ENCODE results near the gene ACSF3.

Gene ACSF3

DNA sequence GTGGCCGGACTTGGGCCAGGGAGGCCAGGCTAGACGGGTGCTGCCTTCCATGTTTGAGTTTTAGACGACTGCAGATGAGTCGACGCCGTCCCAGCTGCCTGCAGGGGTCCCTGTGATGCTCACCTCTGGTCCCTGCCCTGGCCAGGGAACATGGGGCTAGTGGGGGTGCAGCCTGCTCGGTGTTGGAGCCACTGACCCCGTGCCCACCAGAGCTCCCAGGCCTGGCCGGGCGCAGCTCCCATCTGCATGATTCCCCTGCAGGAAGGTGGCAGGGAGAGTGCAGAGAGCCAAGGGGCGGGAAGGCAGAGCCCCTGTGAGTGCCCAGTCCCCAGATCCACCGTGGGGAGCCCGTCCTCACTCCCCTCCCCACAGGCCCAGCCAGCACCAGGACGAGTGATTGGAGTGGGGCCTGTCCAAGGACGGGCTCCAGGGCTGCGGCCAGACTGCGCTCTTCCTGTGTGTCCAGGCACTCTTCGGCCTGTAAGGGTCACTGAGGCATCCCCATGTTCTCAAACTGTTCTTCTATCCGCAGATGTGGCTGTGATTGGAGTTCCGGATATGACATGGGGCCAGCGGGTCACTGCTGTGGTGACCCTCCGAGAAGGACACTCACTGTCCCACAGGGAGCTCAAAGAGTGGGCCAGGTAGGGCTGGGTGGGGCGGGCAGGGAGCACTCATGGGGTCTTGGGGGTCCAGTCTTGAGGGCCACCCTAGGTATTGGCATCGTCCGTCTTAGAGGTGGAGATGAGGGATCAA is 51.9 kb downstream of the ACSF3 start:
- no peak for TF ChIP-seq ZNF70 (CRISPR knock-in tag; IDR thresholded peaks at IDR 0.05)
- no peak for TF ChIP-seq TCF4 (CRISPR knock-in tag; IDR thresholded peaks at IDR 0.05; ENCODE audit: borderline replicate concordance)
- no peak for TF ChIP-seq SNAI2 (CRISPR knock-in tag; IDR thresholded peaks at IDR 0.05)
- no peak for TF ChIP-seq BACH2 (CRISPR knock-in tag; IDR thresholded peaks at IDR 0.05; ENCODE audit: borderline replicate concordance)
- no peak for TF ChIP-seq ISL1 (CRISPR knock-in tag; IDR thresholded peaks at IDR 0.05)
- TF ChIP-seq ZFP30 (CRISPR knock-in tag; IDR thresholded peaks at IDR 0.05): no peak
- no peak for TF ChIP-seq ESRRG (CRISPR knock-in tag; IDR thresholded peaks at IDR 0.05)
- TF ChIP-seq ZNF565 (CRISPR knock-in tag; conservative IDR thresholded peaks at IDR 0.05; ENCODE audit: low read depth): no peak
- no peak for TF ChIP-seq OSR1 (CRISPR knock-in tag; IDR thresholded peaks at IDR 0.05)
- no peak for TF ChIP-seq ARNTL (CRISPR knock-in tag; IDR thresholded peaks at IDR 0.05; ENCODE audit: borderline replicate concordance, low read depth)
- TF ChIP-seq GLIS3 (CRISPR knock-in tag; IDR thresholded peaks at IDR 0.05): no peak

DNA sequence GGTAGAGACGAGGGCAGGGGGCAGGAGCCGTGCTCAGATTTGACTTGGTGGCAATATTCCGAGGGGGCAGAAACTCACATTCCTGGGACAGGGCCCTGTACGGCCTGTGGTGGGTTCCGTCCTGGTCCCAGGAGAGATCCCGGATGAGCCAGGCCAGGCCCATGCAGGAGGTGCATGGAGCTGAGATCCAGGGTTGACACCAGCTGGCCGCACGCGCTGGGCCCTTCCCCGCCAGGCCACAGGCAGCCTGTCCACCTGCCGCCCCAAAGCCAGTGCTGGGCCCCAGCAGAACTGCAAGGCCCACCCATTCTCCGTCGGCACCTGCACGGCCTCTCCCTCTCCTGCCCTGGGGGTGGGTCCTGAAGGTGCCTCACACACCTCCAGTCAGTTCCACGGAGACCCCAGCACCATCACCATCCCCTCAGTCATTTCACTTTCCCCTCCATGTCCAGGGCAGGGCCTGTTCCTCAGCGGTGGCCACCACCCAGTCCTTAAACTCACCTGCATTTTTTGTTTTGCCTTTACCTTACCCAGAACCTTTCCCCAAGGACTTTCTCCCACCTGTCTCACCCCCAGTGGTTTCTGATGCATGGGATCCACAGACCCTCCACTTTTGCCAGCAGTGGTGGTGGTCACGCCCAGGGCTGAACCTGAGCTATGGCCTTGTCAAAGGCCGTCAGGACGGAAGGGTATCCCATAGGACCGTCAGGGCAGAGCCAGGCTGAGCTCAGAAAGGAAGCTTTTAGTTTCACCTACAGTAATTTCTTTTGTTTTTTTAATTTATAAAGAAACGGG is 52.8 kb downstream of the ACSF3 start:
- no peak for ATAC-seq

More for the DNA sequence above, 51.9 kb downstream of the ACSF3 start:
- ATAC-seq: no peak

More for the DNA sequence above, 52.8 kb downstream of the ACSF3 start:
- no peak for TF ChIP-seq TOX (CRISPR knock-in tag; IDR thresholded peaks at IDR 0.05; ENCODE audit: borderline replicate concordance)
- no peak for TF ChIP-seq ZC3H10 (CRISPR knock-in tag; IDR thresholded peaks at IDR 0.05)
- TF ChIP-seq, protein P1, sequence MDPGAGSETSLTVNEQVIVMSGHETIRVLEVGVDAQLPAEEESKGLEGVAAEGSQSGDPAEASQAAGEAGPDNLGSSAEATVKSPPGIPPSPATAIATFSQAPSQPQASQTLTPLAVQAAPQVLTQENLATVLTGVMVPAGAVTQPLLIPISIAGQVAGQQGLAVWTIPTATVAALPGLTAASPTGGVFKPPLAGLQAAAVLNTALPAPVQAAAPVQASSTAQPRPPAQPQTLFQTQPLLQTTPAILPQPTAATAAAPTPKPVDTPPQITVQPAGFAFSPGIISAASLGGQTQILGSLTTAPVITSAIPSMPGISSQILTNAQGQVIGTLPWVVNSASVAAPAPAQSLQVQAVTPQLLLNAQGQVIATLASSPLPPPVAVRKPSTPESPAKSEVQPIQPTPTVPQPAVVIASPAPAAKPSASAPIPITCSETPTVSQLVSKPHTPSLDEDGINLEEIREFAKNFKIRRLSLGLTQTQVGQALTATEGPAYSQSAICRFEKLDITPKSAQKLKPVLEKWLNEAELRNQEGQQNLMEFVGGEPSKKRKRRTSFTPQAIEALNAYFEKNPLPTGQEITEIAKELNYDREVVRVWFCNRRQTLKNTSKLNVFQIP (CRISPR knock-in tag; IDR thresholded peaks at IDR 0.05; ENCODE audit: borderline replicate concordance, low read depth): no peak
- TF ChIP-seq, protein P2, sequence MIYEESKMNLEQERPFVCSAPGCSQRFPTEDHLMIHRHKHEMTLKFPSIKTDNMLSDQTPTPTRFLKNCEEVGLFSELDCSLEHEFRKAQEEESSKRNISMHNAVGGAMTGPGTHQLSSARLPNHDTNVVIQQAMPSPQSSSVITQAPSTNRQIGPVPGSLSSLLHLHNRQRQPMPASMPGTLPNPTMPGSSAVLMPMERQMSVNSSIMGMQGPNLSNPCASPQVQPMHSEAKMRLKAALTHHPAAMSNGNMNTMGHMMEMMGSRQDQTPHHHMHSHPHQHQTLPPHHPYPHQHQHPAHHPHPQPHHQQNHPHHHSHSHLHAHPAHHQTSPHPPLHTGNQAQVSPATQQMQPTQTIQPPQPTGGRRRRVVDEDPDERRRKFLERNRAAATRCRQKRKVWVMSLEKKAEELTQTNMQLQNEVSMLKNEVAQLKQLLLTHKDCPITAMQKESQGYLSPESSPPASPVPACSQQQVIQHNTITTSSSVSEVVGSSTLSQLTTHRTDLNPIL (CRISPR knock-in tag; IDR thresholded peaks at IDR 0.05; ENCODE audit: low read depth): no peak
- TF ChIP-seq, protein P3, sequence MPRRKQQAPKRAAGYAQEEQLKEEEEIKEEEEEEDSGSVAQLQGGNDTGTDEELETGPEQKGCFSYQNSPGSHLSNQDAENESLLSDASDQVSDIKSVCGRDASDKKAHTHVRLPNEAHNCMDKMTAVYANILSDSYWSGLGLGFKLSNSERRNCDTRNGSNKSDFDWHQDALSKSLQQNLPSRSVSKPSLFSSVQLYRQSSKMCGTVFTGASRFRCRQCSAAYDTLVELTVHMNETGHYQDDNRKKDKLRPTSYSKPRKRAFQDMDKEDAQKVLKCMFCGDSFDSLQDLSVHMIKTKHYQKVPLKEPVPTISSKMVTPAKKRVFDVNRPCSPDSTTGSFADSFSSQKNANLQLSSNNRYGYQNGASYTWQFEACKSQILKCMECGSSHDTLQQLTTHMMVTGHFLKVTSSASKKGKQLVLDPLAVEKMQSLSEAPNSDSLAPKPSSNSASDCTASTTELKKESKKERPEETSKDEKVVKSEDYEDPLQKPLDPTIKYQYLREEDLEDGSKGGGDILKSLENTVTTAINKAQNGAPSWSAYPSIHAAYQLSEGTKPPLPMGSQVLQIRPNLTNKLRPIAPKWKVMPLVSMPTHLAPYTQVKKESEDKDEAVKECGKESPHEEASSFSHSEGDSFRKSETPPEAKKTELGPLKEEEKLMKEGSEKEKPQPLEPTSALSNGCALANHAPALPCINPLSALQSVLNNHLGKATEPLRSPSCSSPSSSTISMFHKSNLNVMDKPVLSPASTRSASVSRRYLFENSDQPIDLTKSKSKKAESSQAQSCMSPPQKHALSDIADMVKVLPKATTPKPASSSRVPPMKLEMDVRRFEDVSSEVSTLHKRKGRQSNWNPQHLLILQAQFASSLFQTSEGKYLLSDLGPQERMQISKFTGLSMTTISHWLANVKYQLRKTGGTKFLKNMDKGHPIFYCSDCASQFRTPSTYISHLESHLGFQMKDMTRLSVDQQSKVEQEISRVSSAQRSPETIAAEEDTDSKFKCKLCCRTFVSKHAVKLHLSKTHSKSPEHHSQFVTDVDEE (CRISPR knock-in tag; IDR thresholded peaks at IDR 0.05): no peak
- TF ChIP-seq BACH2 (CRISPR knock-in tag; IDR thresholded peaks at IDR 0.05; ENCODE audit: borderline replicate concordance): no peak
- no peak for TF ChIP-seq ZFP30 (CRISPR knock-in tag; IDR thresholded peaks at IDR 0.05)
- TF ChIP-seq GLIS3 (CRISPR knock-in tag; IDR thresholded peaks at IDR 0.05): no peak
- TF ChIP-seq RARB (CRISPR knock-in tag; IDR thresholded peaks at IDR 0.05): no peak
- no peak for TF ChIP-seq ZNF8 (CRISPR knock-in tag; IDR thresholded peaks at IDR 0.05)
- TF ChIP-seq PPARA (CRISPR knock-in tag; IDR thresholded peaks at IDR 0.05; ENCODE audit: borderline replicate concordance): no peak
- TF ChIP-seq SNAI2 (CRISPR knock-in tag; IDR thresholded peaks at IDR 0.05): no peak
- TF ChIP-seq ZNF565 (CRISPR knock-in tag; conservative IDR thresholded peaks at IDR 0.05; ENCODE audit: low read depth): no peak
- TF ChIP-seq ISL1 (CRISPR knock-in tag; IDR thresholded peaks at IDR 0.05): no peak
- TF ChIP-seq, protein P4, sequence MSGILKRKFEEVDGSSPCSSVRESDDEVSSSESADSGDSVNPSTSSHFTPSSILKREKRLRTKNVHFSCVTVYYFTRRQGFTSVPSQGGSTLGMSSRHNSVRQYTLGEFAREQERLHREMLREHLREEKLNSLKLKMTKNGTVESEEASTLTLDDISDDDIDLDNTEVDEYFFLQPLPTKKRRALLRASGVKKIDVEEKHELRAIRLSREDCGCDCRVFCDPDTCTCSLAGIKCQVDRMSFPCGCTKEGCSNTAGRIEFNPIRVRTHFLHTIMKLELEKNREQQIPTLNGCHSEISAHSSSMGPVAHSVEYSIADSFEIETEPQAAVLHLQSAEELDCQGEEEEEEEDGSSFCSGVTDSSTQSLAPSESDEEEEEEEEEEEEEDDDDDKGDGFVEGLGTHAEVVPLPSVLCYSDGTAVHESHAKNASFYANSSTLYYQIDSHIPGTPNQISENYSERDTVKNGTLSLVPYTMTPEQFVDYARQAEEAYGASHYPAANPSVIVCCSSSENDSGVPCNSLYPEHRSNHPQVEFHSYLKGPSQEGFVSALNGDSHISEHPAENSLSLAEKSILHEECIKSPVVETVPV (CRISPR knock-in tag; IDR thresholded peaks at IDR 0.05): no peak
- no peak for TF ChIP-seq ZNF70 (CRISPR knock-in tag; IDR thresholded peaks at IDR 0.05)
- TF ChIP-seq ARNTL (CRISPR knock-in tag; IDR thresholded peaks at IDR 0.05; ENCODE audit: borderline replicate concordance, low read depth): no peak

Measured in SK-N-SH treated with all-trans-retinoic acid at 6 μM for 48 hours (cell line).